GM10266 (cell line): ENCODE data around the gene PLA2G4B.

ENCODE experiments used
- DNase-seq: peaks from one replicate; pipeline ENCODE4 v3.0.0; 2012; ENCODE audit errors: extremely low spot score
- TF ChIP-seq, protein P1 (sequence below): IDR thresholded peaks from 2 replicates; pipeline ENCODE4 v1.5.1; 2012; ENCODE audit warnings: mild to moderate bottlenecking, low read depth; ENCODE audit not compliant: control insufficient read depth, insufficient read depth; ENCODE audit errors: missing control alignments

Gene PLA2G4B

DNA sequence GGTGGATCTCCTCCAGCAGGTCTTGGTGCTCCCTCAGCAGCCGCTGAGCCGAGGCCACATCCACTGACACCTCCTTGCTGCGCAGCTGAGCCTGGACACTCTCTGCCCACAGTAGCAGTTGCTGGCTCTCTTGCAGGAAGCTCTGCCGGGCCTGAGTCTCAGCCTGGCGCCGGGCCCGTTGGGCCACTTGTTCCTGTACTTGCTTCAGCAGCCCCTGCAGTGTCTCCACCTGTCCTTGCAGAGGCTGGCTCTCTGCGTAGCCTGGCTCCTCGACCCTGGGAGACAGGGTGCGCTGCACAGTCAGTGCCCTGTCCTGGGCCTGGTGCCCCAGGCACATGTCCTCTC lies 39.7 kb downstream of the PLA2G4B start:
- no peak for DNase-seq
- TF ChIP-seq, protein P1, sequence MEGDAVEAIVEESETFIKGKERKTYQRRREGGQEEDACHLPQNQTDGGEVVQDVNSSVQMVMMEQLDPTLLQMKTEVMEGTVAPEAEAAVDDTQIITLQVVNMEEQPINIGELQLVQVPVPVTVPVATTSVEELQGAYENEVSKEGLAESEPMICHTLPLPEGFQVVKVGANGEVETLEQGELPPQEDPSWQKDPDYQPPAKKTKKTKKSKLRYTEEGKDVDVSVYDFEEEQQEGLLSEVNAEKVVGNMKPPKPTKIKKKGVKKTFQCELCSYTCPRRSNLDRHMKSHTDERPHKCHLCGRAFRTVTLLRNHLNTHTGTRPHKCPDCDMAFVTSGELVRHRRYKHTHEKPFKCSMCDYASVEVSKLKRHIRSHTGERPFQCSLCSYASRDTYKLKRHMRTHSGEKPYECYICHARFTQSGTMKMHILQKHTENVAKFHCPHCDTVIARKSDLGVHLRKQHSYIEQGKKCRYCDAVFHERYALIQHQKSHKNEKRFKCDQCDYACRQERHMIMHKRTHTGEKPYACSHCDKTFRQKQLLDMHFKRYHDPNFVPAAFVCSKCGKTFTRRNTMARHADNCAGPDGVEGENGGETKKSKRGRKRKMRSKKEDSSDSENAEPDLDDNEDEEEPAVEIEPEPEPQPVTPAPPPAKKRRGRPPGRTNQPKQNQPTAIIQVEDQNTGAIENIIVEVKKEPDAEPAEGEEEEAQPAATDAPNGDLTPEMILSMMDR = no peak

DNA sequence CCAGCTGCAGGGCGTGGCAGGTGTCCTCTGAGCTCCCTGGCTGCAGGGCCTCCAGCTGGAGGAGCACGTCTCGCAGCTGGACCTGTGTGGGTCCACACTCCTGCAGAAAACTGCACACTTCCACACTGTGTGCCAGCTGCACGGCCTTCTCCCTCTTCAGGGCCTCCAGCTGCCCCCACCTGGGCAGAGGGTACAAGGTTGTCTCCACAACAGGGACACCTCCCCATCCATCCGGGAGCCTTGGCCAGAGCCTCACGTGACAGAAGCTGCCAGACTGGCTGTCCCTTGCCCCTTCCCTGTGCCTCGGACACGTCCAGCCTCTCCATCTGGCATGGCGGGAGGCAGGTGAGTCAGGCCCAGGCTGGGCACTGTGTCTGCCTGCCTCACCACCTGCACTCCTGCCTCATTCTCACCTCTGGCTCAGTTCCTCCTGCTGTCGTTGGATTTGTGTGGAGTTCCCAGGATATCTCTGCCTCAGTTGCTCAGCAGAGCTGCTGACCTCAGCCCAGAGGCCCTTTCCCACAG lies 40.7 kb downstream of the PLA2G4B start:
- no peak for DNase-seq
- TF ChIP-seq, protein P1 = no peak

DNA sequence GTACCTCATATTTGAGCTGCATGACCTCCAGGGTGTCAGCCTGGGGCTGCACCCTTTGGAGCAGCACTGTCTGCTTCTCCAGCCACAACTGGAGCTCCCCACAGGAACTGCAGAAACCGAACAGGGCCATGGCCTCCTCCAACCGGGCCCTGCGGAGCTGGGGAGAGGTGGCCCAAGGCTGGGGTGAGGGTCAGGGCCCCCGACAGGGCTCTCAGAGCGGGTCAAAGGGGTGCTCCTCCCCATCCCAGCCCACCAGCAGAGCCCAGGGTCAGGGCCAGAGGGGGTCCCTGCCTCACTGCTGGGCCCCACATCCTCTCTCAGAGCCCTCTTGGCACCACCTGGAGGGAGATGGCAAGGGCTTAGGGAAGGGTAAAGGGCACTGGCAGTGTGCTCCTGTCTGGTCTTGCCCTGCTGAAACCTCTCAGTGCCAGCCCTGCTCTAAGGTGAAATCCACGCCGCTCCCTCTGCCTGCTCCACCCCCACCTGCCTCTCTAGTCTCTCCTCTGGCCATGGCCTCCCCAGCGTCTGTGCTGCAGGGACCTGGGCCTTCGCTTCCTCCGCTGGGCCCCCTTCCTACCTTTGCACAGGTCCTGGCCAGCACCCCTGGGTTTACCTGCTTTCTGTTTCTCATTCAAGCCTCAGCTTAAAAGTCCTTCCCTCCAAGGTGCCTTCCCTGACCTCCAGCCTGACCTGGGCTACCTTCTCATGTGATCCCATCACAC lies 41.7 kb downstream of the PLA2G4B start:
- TF ChIP-seq, protein P1 = no peak
- no peak for DNase-seq

DNA sequence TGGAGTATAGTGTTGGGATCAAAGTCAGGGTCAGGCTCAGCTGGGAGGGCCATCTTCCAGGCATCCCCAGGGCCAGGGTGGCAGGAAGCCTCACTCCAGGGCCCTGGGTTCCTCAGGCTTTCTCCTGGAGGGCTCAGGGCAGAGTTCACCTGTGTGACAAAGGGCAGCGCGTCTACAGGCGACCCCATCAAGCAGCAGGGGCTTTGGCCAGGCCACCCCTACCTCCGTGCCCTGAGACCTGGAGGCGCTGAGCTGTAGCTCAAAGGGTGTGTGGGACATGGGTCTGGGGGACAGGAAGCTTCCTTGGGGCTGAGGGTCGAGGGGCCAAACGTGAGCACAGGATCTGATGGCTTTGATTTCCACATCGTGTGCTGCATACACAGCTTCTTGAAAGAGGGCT lies 42.4 kb downstream of the PLA2G4B start:
- TF ChIP-seq, protein P1 = no peak
- no peak for DNase-seq

DNA sequence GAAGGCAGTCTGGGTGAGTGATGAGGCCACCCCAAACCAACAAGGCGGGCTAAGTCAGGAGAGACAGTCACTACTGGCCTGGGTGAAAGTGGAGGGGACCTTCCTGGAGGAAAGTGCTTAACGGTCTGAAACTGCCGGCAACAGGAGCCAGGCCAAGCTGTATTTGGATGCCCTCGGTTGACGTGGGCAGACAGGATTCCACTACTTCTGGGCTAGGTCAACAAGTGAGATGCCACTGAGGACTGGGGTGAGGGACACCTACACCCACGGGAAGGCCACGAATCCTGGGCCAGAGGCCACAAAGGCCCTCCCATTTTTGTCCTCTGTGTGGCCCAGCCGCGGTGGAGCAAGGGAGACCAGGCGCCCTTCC lies 42.9 kb downstream of the PLA2G4B start:
- DNase-seq = no peak
- TF ChIP-seq, protein P1 = no peak

DNA sequence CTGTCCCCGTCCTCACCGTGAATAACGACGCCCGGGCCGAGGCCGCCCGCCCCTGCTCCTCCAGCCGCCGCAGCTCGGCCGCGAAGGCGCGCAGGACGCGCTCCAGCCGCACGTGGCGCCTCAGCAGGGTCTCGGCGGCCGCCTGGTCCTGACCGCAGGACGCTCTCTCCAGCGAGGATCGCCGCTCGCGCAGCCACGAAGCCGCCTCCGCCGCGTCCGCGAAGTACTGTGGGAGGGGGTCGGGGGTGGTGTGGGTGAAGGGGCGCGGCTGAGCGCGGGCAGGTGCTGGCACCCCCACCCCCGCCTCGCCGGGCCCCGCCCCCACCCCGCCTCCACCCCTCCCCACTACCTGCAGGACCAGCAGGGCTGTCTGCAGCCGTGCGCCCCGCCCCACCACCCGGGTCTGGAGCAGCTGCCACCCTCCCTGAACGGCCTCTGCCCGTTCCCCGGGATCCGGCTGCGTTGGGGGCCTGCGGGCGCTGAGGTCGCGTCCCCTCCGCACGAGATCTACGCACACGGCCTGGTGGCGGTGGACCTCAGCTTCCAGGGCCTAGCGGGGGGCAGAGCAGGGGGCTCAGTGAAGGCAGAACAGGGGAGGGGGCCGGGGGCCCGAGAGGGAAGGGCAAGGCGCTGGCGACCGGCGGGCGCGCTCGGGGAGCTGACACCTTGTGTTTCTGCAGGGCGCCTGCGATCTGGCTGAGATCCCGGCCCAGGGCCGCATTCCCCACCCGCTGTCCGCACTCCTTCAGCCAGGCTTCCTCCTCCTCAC lies 43.5 kb downstream of the PLA2G4B start:
- no peak for DNase-seq

More for the DNA sequence above, 43.5 kb downstream of the PLA2G4B start:
- TF ChIP-seq, protein P1 = no peak
